GM23248 (cell line): ENCODE data around the gene WDR45. TPM values are rescaled to one million over a fixed set of nuclear protein-coding genes. Genes with fewer than 3 reads are reported as not detected.

Experiments
- DNase-seq: peaks from one replicate; pipeline ENCODE4 v3.0.0-alpha.2; 2015
- H2AFZ ChIP-seq: fragments of 200-600 bp; sonication (generic); 2 replicates; pipeline ENCODE4 v1.6.1; 2016; ENCODE audit warnings: antibody characterized with exemption
- H3F3A ChIP-seq: fragments of 200-600 bp; sonication (generic); 2 replicates; pipeline ENCODE4 v1.6.1; 2016; ENCODE audit warnings: mild to moderate bottlenecking, antibody characterized with exemption, mixed run types; ENCODE audit not compliant: insufficient read depth
- H3K27ac ChIP-seq: fragments of 200-600 bp; sonication (generic); 2 replicates; pipeline ENCODE4 v1.5.1; 2016; ENCODE audit warnings: mild to moderate bottlenecking
- H3K27me3 ChIP-seq: fragments of 200-600 bp; sonication (generic); replicated peaks from 2 replicates; pipeline ENCODE4 v1.6.1; 2016; ENCODE audit warnings: mild to moderate bottlenecking; ENCODE audit not compliant: insufficient read depth
- H3K36me3 ChIP-seq: fragments of 200-600 bp; sonication (generic); 2 replicates; pipeline ENCODE4 v1.6.1; 2016; ENCODE audit warnings: low read depth, mild to moderate bottlenecking
- H3K4me1 ChIP-seq: fragments of 200-600 bp; sonication (generic); 2 replicates; pipeline ENCODE4 v1.6.1; 2016; ENCODE audit warnings: mild to moderate bottlenecking; ENCODE audit not compliant: insufficient read depth
- H3K4me2 ChIP-seq: fragments of 200-600 bp; sonication (generic); one replicate; pipeline ENCODE4 v1.6.1; 2016; ENCODE audit warnings: mild to moderate bottlenecking; ENCODE audit not compliant: unreplicated experiment
- H3K4me3 ChIP-seq: fragments of 200-600 bp; sonication (generic); 2 replicates; pipeline ENCODE4 v1.5.1; 2016; ENCODE audit warnings: mild to moderate bottlenecking
- H3K79me2 ChIP-seq: fragments of 200-600 bp; sonication (generic); 2 replicates; pipeline ENCODE4 v1.6.1; 2016; ENCODE audit warnings: mild to moderate bottlenecking; ENCODE audit not compliant: insufficient read depth
- H3K9ac ChIP-seq: fragments of 200-600 bp; sonication (generic); 2 replicates; pipeline ENCODE4 v1.6.1; 2016; ENCODE audit warnings: mild to moderate bottlenecking
- H3K9me2 ChIP-seq: fragments of 200-600 bp; sonication (generic); 2 replicates; pipeline ENCODE4 v1.6.1; 2016; ENCODE audit warnings: mixed run types, mild to moderate bottlenecking, moderate library complexity; ENCODE audit not compliant: insufficient read depth
- H3K9me3 ChIP-seq: fragments of 200-600 bp; sonication (generic); one replicate; pipeline ENCODE4 v1.6.1; 2017; ENCODE audit warnings: low read depth
- H4K20me1 ChIP-seq: fragments of 200-600 bp; sonication (generic); 2 replicates; pipeline ENCODE4 v1.6.0; 2016; ENCODE audit not compliant: insufficient read depth
- EZH2 ChIP-seq: fragments of 200-600 bp; sonication (generic); IDR thresholded peaks from 2 replicates; pipeline ENCODE4 v1.6.1; 2018; ENCODE audit warnings: antibody characterized with exemption, mild to moderate bottlenecking; ENCODE audit not compliant: insufficient read depth, poor library complexity, severe bottlenecking
- EZH2phosphoT487 ChIP-seq: fragments of 200-600 bp; sonication (generic); IDR thresholded peaks from 2 replicates; pipeline ENCODE4 v1.6.1; 2018; ENCODE audit warnings: antibody characterized with exemption, moderate library complexity, mild to moderate bottlenecking, low read depth; ENCODE audit not compliant: insufficient read depth
- WGBS, 2 experiments: methylation state at CpG; one replicate each; pipeline ENCODE4 v1.1.6; 2015 to 2017; ENCODE audit warnings: low lambda C conversion rate in 2 of 2, low coverage in 1 of 2; ENCODE audit errors: missing lambda C conversion rate in 2 of 2; 5-methylcytosine and 5-hydroxymethylcytosine counted together
- in situ Hi-C: fragments of 300-500 bp; cut with MboI; formaldehyde crosslinking; loops from 2 replicates; pipeline ENCODE4 v1.15.0; 2020
- polyA plus RNA-seq: library from polyadenylated mRNA; unstranded; fragments of >200 nt; fragmentation: Nextera tagmentation; extraction: Ambion mirVana; gene quantifications from 2 replicates; pipeline ENCODE4 v1.2.1, GENCODE V29; 2016
- total RNA-seq: library from RNA; depleted of rRNA; stranded (reverse); fragments of >200 nt; shearing (Covaris generic); gene quantifications from 2 replicates; pipeline ENCODE4 v1.2.3, GENCODE V29; 2014

Gene WDR45
- total and polyA plus RNA-seq, 2 experiments from 2014 or later, result 78.5 to 103 TPM

DNA sequence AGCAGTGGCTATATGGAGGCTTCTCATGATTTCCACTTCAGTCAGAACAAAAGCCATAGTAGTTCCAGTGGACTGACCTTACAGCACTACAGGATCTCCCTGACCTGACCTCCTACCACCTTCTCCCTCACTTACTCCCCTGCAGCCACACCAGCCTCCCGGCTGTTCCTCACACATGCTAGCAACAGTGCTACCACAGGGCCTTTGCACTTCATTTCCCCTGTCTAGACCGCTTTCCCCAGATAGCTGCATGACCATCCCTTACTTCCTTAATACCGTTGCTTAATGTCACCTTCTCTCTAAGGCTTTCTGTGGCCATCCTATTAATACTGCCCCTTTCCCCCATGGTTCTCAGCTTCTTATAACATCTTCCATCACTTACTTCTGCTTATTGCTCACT is 30.7 kb upstream of the WDR45 start:
- H3K9ac ChIP-seq, result no peak overlapping the region
- no peaks in the 10 kb centered on the region for H3K79me2 ChIP-seq
- no peaks in the 10 kb centered on the region for H3K9me2 ChIP-seq
- no peaks in the 10 kb centered on the region for H3K9me3 ChIP-seq
- WGBS, 2 experiments, result 78 to 79% methylated on average over 3 of the region's 3 CpGs
- H3K27ac ChIP-seq, result no peak overlapping the region
- no peaks in the 10 kb centered on the region for H3K27me3 ChIP-seq
- no peak overlapping the region for H3K4me3 ChIP-seq
- H3K4me2 ChIP-seq, result no peak overlapping the region
- no peaks in the 10 kb centered on the region for H3K36me3 ChIP-seq
- DNase-seq, result no peak
- no peaks in the 10 kb centered on the region for H3K4me1 ChIP-seq
- no peak overlapping the region for H2AFZ ChIP-seq
- H4K20me1 ChIP-seq, result no peaks in the 10 kb centered on the region
- TF ChIP-seq EZH2 (no peak), EZH2phosphoT487 (no peak)
- H3F3A ChIP-seq, result no peaks in the 10 kb centered on the region
- in situ Hi-C loops, result no loop called here

- no peak overlapping the region for H3K9ac ChIP-seq
- H3K79me2 ChIP-seq, result no peaks in the 10 kb centered on the region
- no peaks in the 10 kb centered on the region for H3K9me3 ChIP-seq
- H3K27me3 ChIP-seq, result no peaks in the 10 kb centered on the region
- H2AFZ ChIP-seq, result no peak overlapping the region
- WGBS, 2 experiments, result 86 to 100% methylated on average over 2 of the region's 2 CpGs
- H3K4me2 ChIP-seq, result no peak overlapping the region
- TF ChIP-seq EZH2phosphoT487 (no peak), EZH2 (no peak)
- no peak overlapping the region for H3K27ac ChIP-seq
- no peak overlapping the region for H3K4me3 ChIP-seq
- H3K4me1 ChIP-seq, result no peaks in the 10 kb centered on the region
- no peaks in the 10 kb centered on the region for H3K9me2 ChIP-seq
- DNase-seq, result no peak
- no peaks in the 10 kb centered on the region for H4K20me1 ChIP-seq
- H3F3A ChIP-seq, result no peaks in the 10 kb centered on the region
- in situ Hi-C loops, result no loop called here
- H3K36me3 ChIP-seq, result no peaks in the 10 kb centered on the region
Measured at GRCh38 chrX:49108641-49109040, 29.0 kb upstream of the WDR45 start.

- WGBS, 2 experiments, result 29 to 43% methylated on average over 3 to 5 of the region's 7 CpGs
- Histone ChIP-seq H3K36me3 (no peaks in the 10 kb centered on the region), H3F3A (no peaks in the 10 kb centered on the region), H3K4me3 (no peak overlapping the region), H3K27ac (no peak overlapping the region), H3K9me2 (no peaks in the 10 kb centered on the region), H3K27me3 (no peaks in the 10 kb centered on the region), H2AFZ (no peak overlapping the region), H3K4me2 (no peak overlapping the region), H3K9me3 (no peaks in the 10 kb centered on the region), H4K20me1 (no peaks in the 10 kb centered on the region), H3K4me1 (no peaks in the 10 kb centered on the region), H3K79me2 (no peaks in the 10 kb centered on the region), H3K9ac (no peak overlapping the region)
- in situ Hi-C loops, result no loop called here
- peak; percentile 68 for DNase-seq
- TF ChIP-seq EZH2 (no peak), EZH2phosphoT487 (no peak)
Measured at GRCh38 chrX:49106930-49107329, 27.2 kb upstream of the WDR45 start.

DNA sequence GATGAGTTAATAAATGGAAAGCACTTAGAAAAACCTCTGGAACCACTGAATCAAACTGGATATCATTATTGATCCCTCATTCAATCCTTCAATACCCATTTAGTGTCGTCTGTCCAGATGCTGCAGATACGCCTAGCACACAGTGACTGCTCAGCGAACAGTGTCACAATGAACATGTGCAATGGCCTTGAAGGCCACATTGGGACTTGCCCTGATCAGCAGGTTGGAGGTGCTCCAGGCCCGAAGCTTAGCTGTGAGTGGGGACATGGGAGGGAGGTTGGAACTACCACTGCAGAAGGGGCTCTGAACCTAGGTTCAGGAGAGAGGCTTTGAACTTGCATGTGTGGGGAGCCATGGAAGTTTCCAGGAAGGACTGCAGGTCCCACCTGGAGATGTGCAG is 26.6 kb upstream of the WDR45 start:
- Histone ChIP-seq H3K4me2 (no peak overlapping the region), H4K20me1 (no peaks in the 10 kb centered on the region), H3K4me1 (no peaks in the 10 kb centered on the region), H3F3A (no peaks in the 10 kb centered on the region), H3K36me3 (no peaks in the 10 kb centered on the region), H3K9ac (no peak overlapping the region), H3K27me3 (no peaks in the 10 kb centered on the region), H3K79me2 (no peaks in the 10 kb centered on the region), H3K4me3 (no peak overlapping the region), H3K9me2 (no peaks in the 10 kb centered on the region), H2AFZ (no peak overlapping the region), H3K9me3 (no peaks in the 10 kb centered on the region), H3K27ac (no peak overlapping the region)
- TF ChIP-seq EZH2 (no peak), EZH2phosphoT487 (no peak)
- in situ Hi-C loops, result no loop called here
- no peak for DNase-seq
- WGBS, 2 experiments, result 63 to 75% methylated on average over 4 of the region's 4 CpGs

- H3K9ac ChIP-seq, result no peak overlapping the region
- no peaks in the 10 kb centered on the region for H3F3A ChIP-seq
- H2AFZ ChIP-seq, result no peak overlapping the region
- in situ Hi-C loops, result no loop called here
- H4K20me1 ChIP-seq, result no peaks in the 10 kb centered on the region
- no peaks in the 10 kb centered on the region for H3K79me2 ChIP-seq
- H3K9me2 ChIP-seq, result no peaks in the 10 kb centered on the region
- no peaks in the 10 kb centered on the region for H3K27me3 ChIP-seq
- H3K4me3 ChIP-seq, result no peak overlapping the region
- 69 to 74% methylated on average over 3 of the region's 3 CpGs for WGBS, 2 experiments
- DNase-seq, result no peak
- H3K27ac ChIP-seq, result no peak overlapping the region
- H3K9me3 ChIP-seq, result no peaks in the 10 kb centered on the region
- H3K36me3 ChIP-seq, result no peaks in the 10 kb centered on the region
- H3K4me1 ChIP-seq, result no peaks in the 10 kb centered on the region
- H3K4me2 ChIP-seq, result no peak overlapping the region
- TF ChIP-seq EZH2phosphoT487 (no peak), EZH2 (no peak)
Measured at GRCh38 chrX:49103637-49104036, 23.9 kb upstream of the WDR45 start.
